GM23338 (cell line): ENCODE measurements around the gene CYSTM1.

ENCODE experiments used
- CTCF ChIP-seq, 2 experiments: fragments of 200-600 bp in 1 of 2; sonication (generic) in 1 of 2; conservative IDR thresholded peaks; 2 replicates each; pipeline versions ENCODE4 v1.5.1 to v1.6.1; 2016 to 2017; ENCODE audit warnings: antibody characterized with exemption in 2 of 2, low read depth in 2 of 2, mild to moderate bottlenecking in 2 of 2, moderate library complexity in 1 of 2
- EZH2 ChIP-seq: fragments of 200-600 bp; sonication (generic); IDR thresholded peaks from one replicate; pipeline ENCODE4 v1.8.0; 2017; ENCODE audit warnings: antibody characterized with exemption, mild to moderate bottlenecking, low read depth; ENCODE audit not compliant: unreplicated experiment
- REST ChIP-seq: IDR thresholded peaks from one replicate; pipeline ENCODE4 v1.6.1; 2018; ENCODE audit warnings: antibody characterized with exemption; ENCODE audit not compliant: unreplicated experiment

- TF ChIP-seq CTCF (conservative IDR thresholded peaks at IDR 0.05; ENCODE audit: low read depth in 2 of 2), result no peak
- TF ChIP-seq REST, result no peak
- TF ChIP-seq EZH2, result no peak
Observed at GRCh38 chr5:140256726-140257125, 81.7 kb downstream of the CYSTM1 start.
